ENCODE measurements around the gene TFCP2. TPM values are rescaled to one million over a fixed set of nuclear protein-coding genes. Genes with fewer than 3 reads are reported as not detected.

TFCP2 gene
- total RNA-seq, 2 experiments from 2014 or later, result 27.4 to 27.9 TPM

- TF ChIP-seq CTCF (IDR thresholded peaks at IDR 0.05), result no peak
- H3K4me1 Mint-ChIP-seq (ENCODE audit: low read depth), result peaks cover 4% of the 10 kb centered on the region
- no peaks in the 10 kb centered on the region for H3K9me3 Mint-ChIP-seq
- CTCF ChIA-PET, result no interaction called here
- DNase-seq (no peak), ATAC-seq (no peak)
- H3K36me3 Mint-ChIP-seq (ENCODE audit: low read depth), result peaks cover 31% of the 10 kb centered on the region
- H3K4me3 Mint-ChIP-seq, result no peak overlapping the region
- H3K27me3 Mint-ChIP-seq, result no peaks in the 10 kb centered on the region
- POLR2A ChIA-PET, result interaction anchor here (0.6 kb wide), 1 partner anchor 26 kb away, joined by 3 read pairs; no protein-coding TSS in a partner anchor
- intact Hi-C loops (cut with micrococcal nuclease), result no loop called here
- no peak overlapping the region for H3K27ac Mint-ChIP-seq
Measured at GRCh38 chr12:51115533-51115932, 57.4 kb downstream of the TFCP2 start.

- ChIA-PET POLR2A (interaction anchor here (0.6 kb wide), 1 partner anchor 15 kb away, joined by 3 read pairs; no protein-coding TSS in a partner anchor), CTCF (interaction anchor here (1.5 kb wide), 1 partner anchor 233 kb away, joined by 3 read pairs; no protein-coding TSS in a partner anchor)
- no peak for ATAC-seq
Measured at GRCh38 chr12:51108136-51108535, 64.8 kb downstream of the TFCP2 start.

DNA sequence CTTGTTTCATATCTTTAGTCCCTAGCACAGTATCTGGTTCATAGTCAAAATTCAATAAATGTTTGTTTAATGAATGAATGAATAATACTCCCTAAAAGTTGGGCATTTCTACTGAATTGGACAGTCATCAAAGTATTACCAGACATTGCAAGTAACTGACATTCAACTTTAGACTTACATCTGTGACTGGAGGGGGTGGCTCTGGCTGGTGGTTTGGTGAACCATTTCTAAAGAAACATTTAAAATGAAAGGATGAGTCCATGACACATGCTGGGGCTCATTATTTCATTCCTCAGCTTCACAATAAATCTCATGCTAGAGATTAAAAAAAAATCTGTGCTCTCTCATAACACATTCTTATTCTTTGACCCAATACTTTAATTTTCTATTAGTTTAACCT, 69.0 kb downstream of the TFCP2 start:
- intact Hi-C loops (cut with micrococcal nuclease), result no loop called here
- POLR2A ChIA-PET, result interaction anchor here (1.1 kb wide), 1 partner anchor 339 kb away, joined by 3 read pairs; no protein-coding TSS in a partner anchor
- peak; percentile 53 for ATAC-seq
- peak; percentile 16 for DNase-seq
- peaks cover 6% of the 10 kb centered on the region for H3K4me1 Mint-ChIP-seq (ENCODE audit: low read depth)
- H3K36me3 Mint-ChIP-seq (ENCODE audit: low read depth), result peaks cover 16% of the 10 kb centered on the region
- TF ChIP-seq CTCF (IDR thresholded peaks at IDR 0.05), result no peak
- H3K9me3 Mint-ChIP-seq, result no peaks in the 10 kb centered on the region
- no peak overlapping the region for H3K4me3 Mint-ChIP-seq
- peak overlapping the region; percentile 60 for H3K27ac Mint-ChIP-seq
- no peaks in the 10 kb centered on the region for H3K27me3 Mint-ChIP-seq
- CTCF ChIA-PET, result interaction anchor here (1.6 kb wide), 1 partner anchor 237 kb away, joined by 4 read pairs; no protein-coding TSS in a partner anchor

More at GRCh38 chr12:51108136-51108535, 64.8 kb downstream of the TFCP2 start:
- Mint-ChIP-seq H3K4me1 (ENCODE audit: low read depth) (peaks cover 6% of the 10 kb centered on the region), H3K27ac (no peak overlapping the region), H3K36me3 (ENCODE audit: low read depth) (peaks cover 22% of the 10 kb centered on the region), H3K9me3 (no peaks in the 10 kb centered on the region), H3K27me3 (no peaks in the 10 kb centered on the region), H3K4me3 (no peak overlapping the region)
- no peak for TF ChIP-seq CTCF (IDR thresholded peaks at IDR 0.05)
- DNase-seq, result no peak
- intact Hi-C loops (cut with micrococcal nuclease), result no loop called here

DNA sequence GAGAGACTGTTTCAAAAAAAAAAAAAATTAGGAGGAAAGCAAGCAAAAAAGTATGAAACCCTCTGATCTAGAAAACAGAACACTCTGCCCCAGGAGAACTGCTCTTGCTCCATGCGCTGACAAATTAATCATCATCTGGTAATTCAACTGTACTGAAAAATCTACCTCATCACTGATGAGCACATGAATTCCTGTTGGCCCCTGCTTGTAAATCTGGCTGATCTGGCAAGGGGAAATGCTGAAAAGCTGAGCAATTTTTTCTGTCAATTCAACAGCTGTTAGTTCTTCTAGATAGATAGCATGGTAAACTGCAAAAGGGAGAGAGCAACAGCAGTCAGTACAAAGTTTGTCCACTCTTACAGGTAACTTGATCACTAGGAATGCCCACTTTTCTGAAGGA, 74.3 kb downstream of the TFCP2 start:
- peaks cover 2% of the 10 kb centered on the region for H3K4me1 Mint-ChIP-seq (ENCODE audit: low read depth)
- intact Hi-C loops (cut with micrococcal nuclease), result no loop called here
- CTCF ChIA-PET, result no interaction called here
- POLR2A ChIA-PET, result no interaction called here
- H3K9me3 Mint-ChIP-seq, result no peaks in the 10 kb centered on the region
- peaks cover 22% of the 10 kb centered on the region for H3K36me3 Mint-ChIP-seq (ENCODE audit: low read depth)
- no peak overlapping the region for H3K4me3 Mint-ChIP-seq
- DNase-seq, result no peak
- no peaks in the 10 kb centered on the region for H3K27me3 Mint-ChIP-seq
- no peak for TF ChIP-seq CTCF (IDR thresholded peaks at IDR 0.05)
- ATAC-seq, result no peak
- no peak overlapping the region for H3K27ac Mint-ChIP-seq

- ATAC-seq (no peak), DNase-seq (no peak)
- CTCF ChIA-PET, result interaction anchor here (1.3 to 1.8 kb wide), 2 partner anchors 162 to 251 kb away, joined by 3 to 4 read pairs; no protein-coding TSS in a partner anchor
- TF ChIP-seq CTCF (IDR thresholded peaks at IDR 0.05), result no peak
- Mint-ChIP-seq H3K27me3 (no peaks in the 10 kb centered on the region), H3K9me3 (no peaks in the 10 kb centered on the region), H3K4me1 (ENCODE audit: low read depth) (peaks cover 19% of the 10 kb centered on the region), H3K27ac (no peak overlapping the region), H3K36me3 (ENCODE audit: low read depth) (peaks cover 13% of the 10 kb centered on the region), H3K4me3 (no peak overlapping the region)
- POLR2A ChIA-PET, result no interaction called here
- intact Hi-C loops (cut with micrococcal nuclease), result loop anchor here (5.0 kb wide), 1 partner anchor 152 kb away; no protein-coding TSS in a partner anchor
Measured at GRCh38 chr12:51090705-51091229, 82.2 kb downstream of the TFCP2 start.

Data from activated CD8-positive, alpha-beta T cell treated with anti-CD3 and anti-CD28 coated beads for 36 hours (primary cell).